Progenitor cell of endocrine pancreas (in vitro differentiated cells): ENCODE data around the gene CDK14. TPM values are rescaled to one million over a fixed set of nuclear protein-coding genes. Genes with fewer than 3 reads are reported as not detected.

Experiments
- DNase-seq: peaks from one replicate; pipeline ENCODE4 v3.0.0; 2021; ENCODE audit warnings: low spot score; ENCODE audit not compliant: unreplicated experiment
- H3K27ac Mint-ChIP-seq: 2 replicates; pipeline ENCODE4 v1.8.0; 2021; ENCODE audit warnings: mild to moderate bottlenecking, moderate library complexity, mixed read lengths
- H3K27me3 Mint-ChIP-seq: 2 replicates; pipeline ENCODE4 v1.8.0; 2021; ENCODE audit warnings: mixed read lengths
- H3K36me3 Mint-ChIP-seq: 2 replicates; pipeline ENCODE4 v1.8.0; 2022; ENCODE audit warnings: mixed read lengths; ENCODE audit not compliant: insufficient read depth
- H3K4me1 Mint-ChIP-seq: 2 replicates; pipeline ENCODE4 v1.8.0; 2021; ENCODE audit warnings: low read depth, mixed read lengths
- H3K4me3 Mint-ChIP-seq: 2 replicates; pipeline ENCODE4 v1.8.0; 2021; ENCODE audit warnings: low read depth, mild to moderate bottlenecking, moderate library complexity, mixed read lengths
- H3K9me3 Mint-ChIP-seq: 2 replicates; pipeline ENCODE4 v1.8.0; 2021; ENCODE audit warnings: low read depth, mixed read lengths
- CTCF ChIP-seq: fragments of 200-600 bp; sonication (generic); IDR thresholded peaks from one replicate; pipeline ENCODE4 v1.5.0; 2021; ENCODE audit warnings: antibody characterized with exemption, mild to moderate bottlenecking; ENCODE audit not compliant: unreplicated experiment
- total RNA-seq: library from RNA; stranded (reverse); gene quantifications from 2 replicates; pipeline ENCODE4 v1.2.1, GENCODE V29; 2021

The CDK14 gene
- total RNA-seq, 1 donor from 2014 or later, result 117 TPM

DNA sequence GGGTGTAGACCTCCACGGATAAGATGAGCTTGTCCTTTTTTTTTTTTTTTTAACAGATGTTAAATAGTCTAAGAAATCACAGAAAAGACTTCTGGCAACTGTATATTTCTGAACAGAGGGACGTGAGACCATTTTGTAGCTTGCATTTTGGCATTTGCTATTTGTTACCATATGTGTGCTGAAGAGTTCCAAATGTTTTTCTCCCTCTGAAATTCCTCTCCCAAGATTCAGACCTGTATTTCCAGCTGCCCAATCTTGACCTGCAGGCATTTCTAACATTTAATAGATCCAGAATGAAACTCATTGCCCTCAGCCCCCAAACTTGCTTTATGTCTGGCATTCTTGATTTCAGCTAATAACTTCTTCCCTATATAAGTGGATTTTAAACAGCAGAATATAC, 445.0 kb downstream of the CDK14 start:
- H3K36me3 Mint-ChIP-seq, result peaks cover 8% of the 10 kb centered on the region
- H3K27me3 Mint-ChIP-seq, result no peaks in the 10 kb centered on the region
- DNase-seq, result no peak
- no peak for TF ChIP-seq CTCF
- H3K27ac Mint-ChIP-seq, result no peak overlapping the region
- peaks cover 11% of the 10 kb centered on the region for H3K4me1 Mint-ChIP-seq
- no peak overlapping the region for H3K4me3 Mint-ChIP-seq
- H3K9me3 Mint-ChIP-seq, result no peaks in the 10 kb centered on the region

GRCh38 chr7:91041901-91042484, 445.9 kb downstream of the CDK14 start:
- Mint-ChIP-seq H3K9me3 (no peaks in the 10 kb centered on the region), H3K4me3 (no peak overlapping the region), H3K4me1 (peaks cover 11% of the 10 kb centered on the region), H3K36me3 (peaks cover 8% of the 10 kb centered on the region), H3K27ac (no peak overlapping the region), H3K27me3 (no peaks in the 10 kb centered on the region)
- DNase-seq, result no peak
- no peak for TF ChIP-seq CTCF

DNA sequence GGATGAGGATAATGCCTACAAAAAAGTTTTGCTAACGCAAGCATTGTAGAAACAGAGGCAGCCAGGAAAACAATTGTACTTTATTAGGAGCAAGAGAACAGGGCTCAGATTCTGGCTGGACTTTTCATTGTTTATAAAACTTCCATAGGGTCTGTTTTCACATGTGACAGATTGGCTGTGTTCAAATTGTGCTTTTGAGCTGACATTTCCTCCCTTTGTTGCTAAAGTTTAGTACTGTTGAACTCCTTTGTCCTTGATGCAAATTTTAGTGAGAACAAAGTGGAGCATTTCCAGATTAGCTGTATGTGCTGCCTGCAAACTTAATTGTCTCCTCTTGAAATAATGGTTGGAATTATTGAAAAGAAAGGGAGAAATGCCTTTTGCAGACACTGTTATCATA, 447.1 kb downstream of the CDK14 start:
- Mint-ChIP-seq H3K9me3 (no peaks in the 10 kb centered on the region), H3K27ac (no peak overlapping the region), H3K4me1 (peaks cover 11% of the 10 kb centered on the region), H3K27me3 (no peaks in the 10 kb centered on the region), H3K36me3 (peaks cover 8% of the 10 kb centered on the region), H3K4me3 (no peak overlapping the region)
- no peak for TF ChIP-seq CTCF
- DNase-seq, result no peak

DNA sequence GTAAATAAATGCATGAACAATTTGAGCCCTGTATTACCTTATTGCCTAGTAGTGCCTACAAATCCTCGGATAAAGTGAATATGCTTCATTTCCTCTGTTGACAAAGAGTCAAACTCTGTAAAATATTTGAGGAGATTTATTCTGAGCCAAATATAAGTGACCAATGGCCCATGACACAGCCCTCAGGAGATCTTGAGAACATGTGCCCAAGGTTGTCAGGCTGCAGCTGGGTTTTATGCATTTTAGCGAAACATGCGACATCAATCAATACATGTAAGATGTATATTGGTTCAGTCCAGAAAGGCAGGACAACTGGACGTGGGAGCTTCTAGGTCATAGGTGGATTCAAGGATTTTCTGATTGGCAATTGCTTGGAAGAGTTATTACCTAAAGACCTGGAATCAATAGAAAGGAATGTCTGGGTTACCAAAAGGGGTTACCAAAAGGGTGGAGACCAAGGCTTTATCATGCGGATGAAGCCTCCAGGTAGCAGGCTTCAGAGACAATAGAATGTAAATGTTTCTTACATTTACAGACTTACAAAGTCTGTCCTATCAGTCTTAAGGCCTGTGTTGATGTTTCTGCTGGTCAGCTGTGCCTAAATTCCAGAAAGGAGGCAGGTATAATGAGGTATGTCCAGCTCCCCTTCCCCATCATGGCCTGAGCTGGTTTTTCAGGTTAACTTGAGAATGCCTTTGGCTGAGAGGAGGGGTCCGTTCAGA, 448.0 kb downstream of the CDK14 start:
- H3K36me3 Mint-ChIP-seq, result peaks cover 4% of the 10 kb centered on the region
- no peaks in the 10 kb centered on the region for H3K27me3 Mint-ChIP-seq
- DNase-seq, result no peak
- H3K9me3 Mint-ChIP-seq, result no peaks in the 10 kb centered on the region
- H3K4me1 Mint-ChIP-seq, result peaks cover 11% of the 10 kb centered on the region
- H3K27ac Mint-ChIP-seq, result no peak overlapping the region
- TF ChIP-seq CTCF, result no peak
- H3K4me3 Mint-ChIP-seq, result no peak overlapping the region

GRCh38 chr7:91045606-91046005, 449.5 kb downstream of the CDK14 start:
- no peaks in the 10 kb centered on the region for H3K27me3 Mint-ChIP-seq
- no peaks in the 10 kb centered on the region for H3K36me3 Mint-ChIP-seq
- no peaks in the 10 kb centered on the region for H3K9me3 Mint-ChIP-seq
- H3K27ac Mint-ChIP-seq, result no peak overlapping the region
- peaks cover 11% of the 10 kb centered on the region for H3K4me1 Mint-ChIP-seq
- H3K4me3 Mint-ChIP-seq, result no peak overlapping the region
- no peak for TF ChIP-seq CTCF
- no peak for DNase-seq
